Activated T-helper 17 cell treated with anti-CD3 and anti-CD28 coated beads, Interleukin-2, amount 50 U/mL, for 72 hours (primary cell): Measurements from ENCODE around the gene SNAP25. TPM values are rescaled to one million over a fixed set of nuclear protein-coding genes. Genes with fewer than 3 reads are reported as not detected.

Source experiments
- ATAC-seq: fragments of 150-1000 bp; cut with Tn5 transposase; replicated peaks from 2 replicates; pipeline ENCODE4 v1.10.0; 2021; ENCODE audit warnings: mild to moderate bottlenecking, moderate library complexity
- H3K27ac Mint-ChIP-seq: one replicate; pipeline ENCODE4 v1.8.0; 2022; ENCODE audit warnings: mixed read lengths
- H3K27me3 Mint-ChIP-seq: one replicate; pipeline ENCODE4 v1.8.0; 2022; ENCODE audit warnings: mixed read lengths
- H3K36me3 Mint-ChIP-seq: one replicate; pipeline ENCODE4 v1.8.0; 2022; ENCODE audit warnings: low read depth, mild to moderate bottlenecking, mixed read lengths
- H3K4me1 Mint-ChIP-seq: one replicate; pipeline ENCODE4 v1.8.0; 2022; ENCODE audit warnings: mixed read lengths
- H3K4me3 Mint-ChIP-seq: one replicate; pipeline ENCODE4 v1.8.0; 2022; ENCODE audit warnings: mild to moderate bottlenecking, mixed read lengths
- H3K9me3 Mint-ChIP-seq: one replicate; pipeline ENCODE4 v1.8.0; 2022; ENCODE audit warnings: mixed read lengths
- total RNA-seq, 2 donors: library from RNA; stranded (reverse); gene quantifications; one replicate each; pipeline ENCODE4 v1.2.3, GENCODE V29; 2022

Gene SNAP25
- total RNA-seq, 2 donors from 2014 or later, result 0.13 to 7.2 TPM

- no peaks in the 10 kb centered on the region for H3K9me3 Mint-ChIP-seq
- no peaks in the 10 kb centered on the region for H3K4me1 Mint-ChIP-seq
- no peak overlapping the region for H3K4me3 Mint-ChIP-seq
- H3K27me3 Mint-ChIP-seq, result peaks cover 12% of the 10 kb centered on the region
- H3K27ac Mint-ChIP-seq, result no peak overlapping the region
- ATAC-seq, result no peak
- no peaks in the 10 kb centered on the region for H3K36me3 Mint-ChIP-seq
These were observed 44.9 kb downstream of the SNAP25 start for GRCh38 chr20:10263385-10264165.

- H3K27me3 Mint-ChIP-seq, result peaks cover 12% of the 10 kb centered on the region
- H3K27ac Mint-ChIP-seq, result no peak overlapping the region
- no peaks in the 10 kb centered on the region for H3K4me1 Mint-ChIP-seq
- no peaks in the 10 kb centered on the region for H3K9me3 Mint-ChIP-seq
- ATAC-seq, result no peak
- no peak overlapping the region for H3K4me3 Mint-ChIP-seq
- H3K36me3 Mint-ChIP-seq, result no peaks in the 10 kb centered on the region
These were observed 45.5 kb downstream of the SNAP25 start for GRCh38 chr20:10264166-10264558.

GRCh38 chr20:10268636-10269035, 50.0 kb downstream of the SNAP25 start:
- ATAC-seq, result no peak
- Mint-ChIP-seq H3K27ac (no peak overlapping the region), H3K4me3 (no peak overlapping the region), H3K27me3 (peaks cover 12% of the 10 kb centered on the region), H3K9me3 (no peaks in the 10 kb centered on the region), H3K36me3 (no peaks in the 10 kb centered on the region), H3K4me1 (no peaks in the 10 kb centered on the region)

- H3K9me3 Mint-ChIP-seq, result no peaks in the 10 kb centered on the region
- no peak overlapping the region for H3K4me3 Mint-ChIP-seq
- no peak overlapping the region for H3K27ac Mint-ChIP-seq
- H3K27me3 Mint-ChIP-seq, result peaks cover 11% of the 10 kb centered on the region
- H3K4me1 Mint-ChIP-seq, result no peaks in the 10 kb centered on the region
- no peaks in the 10 kb centered on the region for H3K36me3 Mint-ChIP-seq
- no peak for ATAC-seq
These were observed 52.0 kb downstream of the SNAP25 start for GRCh38 chr20:10270630-10271029.

GRCh38 chr20:10271494-10272219, 53.0 kb downstream of the SNAP25 start:
- no peaks in the 10 kb centered on the region for H3K4me1 Mint-ChIP-seq
- no peak overlapping the region for H3K4me3 Mint-ChIP-seq
- peaks cover 7% of the 10 kb centered on the region for H3K27me3 Mint-ChIP-seq

GRCh38 chr20:10276878-10277580, 58.4 kb downstream of the SNAP25 start:
- Mint-ChIP-seq H3K4me3 (no peak overlapping the region), H3K36me3 (no peaks in the 10 kb centered on the region), H3K9me3 (no peaks in the 10 kb centered on the region), H3K27ac (no peak overlapping the region), H3K27me3 (peaks cover 24% of the 10 kb centered on the region), H3K4me1 (no peaks in the 10 kb centered on the region)
- no peak for ATAC-seq

More at GRCh38 chr20:10271494-10272219, 53.0 kb downstream of the SNAP25 start:
- ATAC-seq, result no peak
- Mint-ChIP-seq H3K27ac (no peak overlapping the region), H3K9me3 (no peaks in the 10 kb centered on the region), H3K36me3 (no peaks in the 10 kb centered on the region)

GRCh38 chr20:10277616-10278015, 59.0 kb downstream of the SNAP25 start:
- Mint-ChIP-seq H3K27ac (no peak overlapping the region), H3K9me3 (no peaks in the 10 kb centered on the region), H3K4me1 (no peaks in the 10 kb centered on the region), H3K36me3 (no peaks in the 10 kb centered on the region), H3K27me3 (peaks cover 24% of the 10 kb centered on the region), H3K4me3 (no peak overlapping the region)
- ATAC-seq, result no peak

GRCh38 chr20:10278412-10278811, 59.8 kb downstream of the SNAP25 start:
- peaks cover 24% of the 10 kb centered on the region for H3K27me3 Mint-ChIP-seq
- no peak overlapping the region for H3K4me3 Mint-ChIP-seq
- ATAC-seq, result no peak
- H3K27ac Mint-ChIP-seq, result no peak overlapping the region
- no peaks in the 10 kb centered on the region for H3K9me3 Mint-ChIP-seq
- H3K4me1 Mint-ChIP-seq, result no peaks in the 10 kb centered on the region
- no peaks in the 10 kb centered on the region for H3K36me3 Mint-ChIP-seq

GRCh38 chr20:10280018-10280908, 61.6 kb downstream of the SNAP25 start:
- Mint-ChIP-seq H3K27me3 (peaks cover 22% of the 10 kb centered on the region), H3K4me3 (no peak overlapping the region), H3K9me3 (no peaks in the 10 kb centered on the region), H3K36me3 (no peaks in the 10 kb centered on the region), H3K27ac (no peak overlapping the region), H3K4me1 (no peaks in the 10 kb centered on the region)
- ATAC-seq, result no peak

- H3K9me3 Mint-ChIP-seq, result no peaks in the 10 kb centered on the region
- H3K4me3 Mint-ChIP-seq, result no peak overlapping the region
- H3K36me3 Mint-ChIP-seq, result no peaks in the 10 kb centered on the region
- H3K27me3 Mint-ChIP-seq, result peaks cover 25% of the 10 kb centered on the region
- ATAC-seq, result no peak
- no peak overlapping the region for H3K27ac Mint-ChIP-seq
- H3K4me1 Mint-ChIP-seq, result no peaks in the 10 kb centered on the region
These were observed 63.3 kb downstream of the SNAP25 start for GRCh38 chr20:10281911-10282310.

GRCh38 chr20:10282979-10283456, 64.4 kb downstream of the SNAP25 start:
- no peaks in the 10 kb centered on the region for H3K4me1 Mint-ChIP-seq
- no peaks in the 10 kb centered on the region for H3K9me3 Mint-ChIP-seq
- no peak for ATAC-seq
- H3K27me3 Mint-ChIP-seq, result peaks cover 22% of the 10 kb centered on the region
- no peak overlapping the region for H3K27ac Mint-ChIP-seq
- no peak overlapping the region for H3K4me3 Mint-ChIP-seq
- H3K36me3 Mint-ChIP-seq, result no peaks in the 10 kb centered on the region

- Mint-ChIP-seq H3K27me3 (peaks cover 7% of the 10 kb centered on the region), H3K27ac (no peak overlapping the region), H3K4me1 (no peaks in the 10 kb centered on the region), H3K4me3 (no peak overlapping the region), H3K36me3 (no peaks in the 10 kb centered on the region), H3K9me3 (no peaks in the 10 kb centered on the region)
- no peak for ATAC-seq
These were observed 67.7 kb downstream of the SNAP25 start for GRCh38 chr20:10286356-10286755.

GRCh38 chr20:10288421-10288820, 69.8 kb downstream of the SNAP25 start:
- no peaks in the 10 kb centered on the region for H3K36me3 Mint-ChIP-seq
- H3K27ac Mint-ChIP-seq, result no peak overlapping the region
- H3K4me3 Mint-ChIP-seq, result no peak overlapping the region
- no peaks in the 10 kb centered on the region for H3K4me1 Mint-ChIP-seq
- no peak for ATAC-seq
- H3K27me3 Mint-ChIP-seq, result peaks cover 7% of the 10 kb centered on the region
- no peaks in the 10 kb centered on the region for H3K9me3 Mint-ChIP-seq
